GM13976 (cell line): Measurements from ENCODE around the gene EPB41L4A.
"Not testable (repeated sequence)": the region's sequence is repeated elsewhere in the genome, so short reads cannot be mapped to it uniquely, and the experiment has no call there.

Experiments
- DNase-seq: peaks from one replicate; pipeline ENCODE4 v3.0.0; 2012; ENCODE audit warnings: low spot score
- in situ Hi-C: fragments of 300-500 bp; cut with MboI; formaldehyde crosslinking; loops from one replicate; pipeline ENCODE4 v1.12.0; 2022; ENCODE audit warnings: low sequenced_read_pairs, mixed read lengths, inconsistent platforms; ENCODE audit not compliant: unreplicated experiment
- TF ChIP-seq, protein P1 (sequence below): IDR thresholded peaks from 2 replicates; pipeline ENCODE4 v1.5.1; 2012; ENCODE audit warnings: borderline replicate concordance, mild to moderate bottlenecking; ENCODE audit not compliant: insufficient read depth; ENCODE audit errors: extremely low read depth, missing control alignments, control extremely low read depth

Gene EPB41L4A

GRCh38 chr5:112396430-112396829, 22.6 kb downstream of the EPB41L4A start:
- DNase-seq, result no peak
- in situ Hi-C loops, result no loop called here
- TF ChIP-seq, protein P1, sequence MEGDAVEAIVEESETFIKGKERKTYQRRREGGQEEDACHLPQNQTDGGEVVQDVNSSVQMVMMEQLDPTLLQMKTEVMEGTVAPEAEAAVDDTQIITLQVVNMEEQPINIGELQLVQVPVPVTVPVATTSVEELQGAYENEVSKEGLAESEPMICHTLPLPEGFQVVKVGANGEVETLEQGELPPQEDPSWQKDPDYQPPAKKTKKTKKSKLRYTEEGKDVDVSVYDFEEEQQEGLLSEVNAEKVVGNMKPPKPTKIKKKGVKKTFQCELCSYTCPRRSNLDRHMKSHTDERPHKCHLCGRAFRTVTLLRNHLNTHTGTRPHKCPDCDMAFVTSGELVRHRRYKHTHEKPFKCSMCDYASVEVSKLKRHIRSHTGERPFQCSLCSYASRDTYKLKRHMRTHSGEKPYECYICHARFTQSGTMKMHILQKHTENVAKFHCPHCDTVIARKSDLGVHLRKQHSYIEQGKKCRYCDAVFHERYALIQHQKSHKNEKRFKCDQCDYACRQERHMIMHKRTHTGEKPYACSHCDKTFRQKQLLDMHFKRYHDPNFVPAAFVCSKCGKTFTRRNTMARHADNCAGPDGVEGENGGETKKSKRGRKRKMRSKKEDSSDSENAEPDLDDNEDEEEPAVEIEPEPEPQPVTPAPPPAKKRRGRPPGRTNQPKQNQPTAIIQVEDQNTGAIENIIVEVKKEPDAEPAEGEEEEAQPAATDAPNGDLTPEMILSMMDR, result no peak

GRCh38 chr5:112395299-112395698, 23.8 kb downstream of the EPB41L4A start:
- DNase-seq, in situ Hi-C loops: not testable (repeated sequence)

GRCh38 chr5:112390327-112390726, 28.8 kb downstream of the EPB41L4A start:
- in situ Hi-C loops, result no loop called here
- TF ChIP-seq, protein P1, result no peak
- no peak for DNase-seq

DNA sequence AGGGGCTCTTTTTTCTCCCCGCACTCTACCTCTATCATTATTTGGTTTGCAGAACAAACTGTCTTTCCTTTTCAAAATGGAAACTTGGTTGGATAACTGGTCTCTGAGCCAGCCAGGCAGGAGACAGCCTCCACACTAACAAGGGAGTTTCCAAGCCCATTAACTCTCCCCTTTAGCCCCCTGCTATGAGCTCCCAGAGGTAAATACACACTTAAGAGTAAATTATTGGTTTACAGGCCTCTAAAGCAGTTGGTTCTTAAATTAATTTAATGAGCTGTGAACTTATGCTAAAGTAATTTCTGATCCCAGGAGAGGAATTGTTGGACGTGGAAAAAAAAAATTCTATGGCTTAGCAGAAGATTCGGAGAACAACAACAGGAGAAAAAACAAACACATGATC, 30.3 kb downstream of the EPB41L4A start:
- TF ChIP-seq, protein P1, result no peak

GRCh38 chr5:112388074-112388473, 31.0 kb downstream of the EPB41L4A start:
- in situ Hi-C loops, result no loop called here
- no peak for DNase-seq
- TF ChIP-seq, protein P1, result no peak

More for the DNA sequence above, 30.3 kb downstream of the EPB41L4A start:
- in situ Hi-C loops, result no loop called here
- DNase-seq, result no peak

DNA sequence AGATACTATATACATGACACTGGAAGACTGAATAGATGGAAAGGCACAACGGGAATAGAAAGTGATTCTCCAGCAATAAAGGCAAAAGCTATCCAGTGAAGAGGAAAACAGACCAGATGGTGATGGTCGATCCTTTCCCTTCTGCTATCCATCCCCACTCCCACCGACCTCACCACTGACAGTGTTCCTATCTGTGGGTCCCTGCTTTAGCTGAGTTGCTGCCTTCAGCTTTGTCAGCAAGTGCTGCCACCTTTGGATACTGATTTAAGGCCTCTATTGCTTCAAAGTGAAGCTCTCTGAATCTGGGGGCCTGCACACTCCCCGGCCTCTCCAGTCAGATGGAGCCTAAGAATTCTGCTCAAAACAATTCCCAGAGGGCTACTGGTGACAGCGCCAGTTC, 32.3 kb downstream of the EPB41L4A start:
- no peak for DNase-seq
- TF ChIP-seq, protein P1, result no peak
- in situ Hi-C loops, result no loop called here

DNA sequence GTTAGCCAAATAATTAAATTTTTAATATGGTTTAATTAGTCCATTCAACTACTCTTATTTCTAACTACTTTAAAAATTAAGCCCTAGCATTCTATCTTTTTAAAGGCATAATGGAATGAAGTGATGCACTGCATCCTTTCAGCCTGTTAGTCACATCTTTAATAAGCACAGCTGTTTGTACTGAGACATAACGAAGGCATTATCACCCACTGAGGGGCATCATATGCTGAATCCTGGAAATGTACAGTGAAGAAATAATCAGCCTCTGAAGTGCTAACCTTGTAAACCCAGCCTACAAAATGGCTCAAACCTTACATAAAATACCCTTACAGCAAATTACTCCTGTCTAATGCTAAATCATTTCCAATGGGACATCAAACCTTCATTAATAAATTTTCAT, 33.1 kb downstream of the EPB41L4A start:
- TF ChIP-seq, protein P1, result no peak
- in situ Hi-C loops, result no loop called here
- DNase-seq, result no peak
